Activated T-helper 1 cell treated with Interleukin-2 at 50 U/mL for 16 hours (primary cell): ENCODE measurements around the gene CDV3.

ENCODE experiments used
- DNase-seq: peaks from one replicate; pipeline ENCODE4 v3.0.0-alpha.2; 2020; ENCODE audit warnings: low read depth

The CDV3 gene

GRCh38 chr3:133568294-133569014 lies 5.0 kb upstream of the CDV3 start:
- DNase-seq = no peak

GRCh38 chr3:133570139-133570936 lies 3.1 kb upstream of the CDV3 start:
- DNase-seq = no peak

GRCh38 chr3:133570937-133571320 lies 2.6 kb upstream of the CDV3 start:
- DNase-seq = no peak

DNA sequence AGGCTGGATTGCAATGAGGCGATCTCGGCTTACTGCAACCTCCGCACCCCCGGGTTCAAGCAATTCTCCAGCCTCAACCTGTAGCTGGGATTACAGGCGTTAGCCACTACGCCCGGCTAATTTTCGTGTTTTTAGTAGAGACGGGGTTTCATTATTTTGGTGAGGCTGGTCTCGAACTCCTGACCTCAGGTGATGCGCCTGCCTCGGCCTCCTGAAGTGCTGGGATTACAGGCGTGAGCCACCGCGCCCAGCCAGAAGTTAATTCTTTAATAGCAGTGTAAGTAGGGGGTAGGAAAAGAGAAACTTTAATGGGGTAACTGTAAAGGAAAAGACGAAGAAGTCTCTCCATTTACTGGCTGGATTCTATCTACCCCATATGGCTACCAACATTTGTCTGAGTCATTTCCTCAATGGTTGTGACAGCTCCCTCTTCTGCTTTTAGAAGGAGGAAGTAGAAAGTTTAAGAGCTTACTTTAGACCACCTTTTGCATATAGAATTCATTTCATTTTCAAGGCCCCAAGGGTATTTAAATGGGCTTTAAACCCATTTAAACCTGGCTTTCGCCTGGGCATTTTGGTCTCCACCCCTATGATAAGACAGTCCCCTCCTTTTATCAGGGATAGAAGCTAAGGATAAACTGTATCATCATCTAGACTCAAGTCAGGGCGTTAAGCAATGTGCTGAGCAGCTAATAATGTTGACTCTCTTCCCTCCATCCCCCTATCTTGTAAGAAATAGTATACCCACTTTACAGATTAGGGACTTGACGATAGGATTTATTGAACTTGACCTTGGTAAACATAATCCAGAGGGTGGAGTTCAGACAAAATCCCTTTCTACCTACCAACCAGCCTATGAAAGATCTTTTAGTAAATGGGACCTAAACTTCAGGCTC lies 1.1 kb upstream of the CDV3 start:
- no peak for DNase-seq

GRCh38 chr3:133573054-133573628 lies 345 bp upstream of the CDV3 start:
- DNase-seq = peak; percentile 99

GRCh38 chr3:133574260-133574881 lies 885 bp downstream of the CDV3 start:
- DNase-seq = peak; percentile 55

DNA sequence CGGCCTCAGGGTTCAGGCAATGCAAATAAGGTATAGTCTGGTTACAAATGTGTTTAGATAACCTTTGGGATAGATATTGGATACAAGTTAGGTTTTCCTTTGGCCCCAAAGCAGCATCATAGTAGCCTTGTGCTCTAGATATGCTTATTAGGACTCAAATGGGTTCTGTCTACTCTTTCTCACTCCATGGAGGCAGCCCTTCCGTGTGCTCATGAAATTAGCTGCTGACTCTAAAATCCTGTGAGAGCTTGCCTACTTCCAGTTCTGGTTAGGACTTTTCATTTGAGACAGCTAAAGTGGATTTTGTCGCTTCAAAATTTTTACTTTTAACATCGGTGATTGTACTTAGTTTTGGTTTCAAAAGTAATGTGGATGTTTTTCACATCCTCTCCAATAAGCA lies 1.6 kb downstream of the CDV3 start:
- no peak for DNase-seq

GRCh38 chr3:133576169-133576568 lies 2.7 kb downstream of the CDV3 start:
- no peak for DNase-seq

DNA sequence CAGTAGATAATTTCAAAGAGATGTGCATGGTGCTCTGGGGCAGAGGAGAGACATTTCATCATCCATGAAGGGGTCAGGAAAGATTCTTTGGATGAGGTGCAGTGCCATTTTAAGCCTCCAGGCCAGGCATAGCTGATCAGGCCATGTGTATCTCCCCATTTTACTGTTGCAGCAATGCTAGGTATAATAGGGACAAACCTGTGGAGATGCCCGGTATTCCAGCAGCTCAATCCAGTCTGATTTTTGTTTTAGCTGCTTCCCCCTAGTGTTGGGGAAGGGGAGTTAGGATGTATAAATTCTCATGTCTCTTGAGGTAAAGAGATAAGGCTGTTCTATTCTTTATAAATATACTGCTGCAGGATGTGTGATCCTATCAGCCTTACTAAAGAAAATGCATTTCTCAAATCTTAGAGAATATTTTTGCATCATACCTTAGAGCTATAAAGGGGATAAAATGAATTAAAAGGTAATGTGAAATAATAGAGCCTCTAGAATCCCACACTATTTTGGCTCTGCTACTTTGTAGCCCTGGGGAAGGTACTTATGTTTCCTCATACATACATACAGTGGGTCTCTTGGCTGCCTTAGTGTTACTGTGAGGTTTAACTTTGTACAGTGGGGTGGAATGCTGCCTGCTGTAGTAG lies 5.2 kb downstream of the CDV3 start:
- DNase-seq = no peak

- no peak for DNase-seq
These were observed 9.9 kb downstream of the CDV3 start for GRCh38 chr3:133583396-133583795.

DNA sequence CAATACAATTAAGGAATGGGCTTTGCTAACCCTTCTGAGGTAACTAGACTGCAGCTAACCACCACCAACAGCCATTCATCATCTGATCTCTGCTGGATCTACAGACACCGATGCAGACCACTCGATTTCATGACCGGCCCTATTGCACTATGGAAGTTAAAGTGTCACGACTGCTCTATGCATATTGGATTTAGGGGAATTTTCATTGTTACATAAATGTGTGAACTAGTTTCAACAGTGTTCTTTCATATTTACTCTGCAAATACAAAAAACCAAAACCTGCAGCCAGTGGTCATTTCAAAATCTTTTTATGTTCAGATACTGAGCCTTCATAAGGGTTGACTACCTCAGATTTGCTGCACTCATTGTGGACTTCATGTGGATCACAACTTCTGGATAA lies 14.5 kb downstream of the CDV3 start:
- DNase-seq = no peak

- DNase-seq = no peak
These were observed 15.4 kb downstream of the CDV3 start for GRCh38 chr3:133588784-133589465.

GRCh38 chr3:133589503-133589902 lies 16.0 kb downstream of the CDV3 start:
- DNase-seq = no peak

- DNase-seq = no peak
These were observed 17.8 kb downstream of the CDV3 start for GRCh38 chr3:133591271-133591742.

GRCh38 chr3:133592843-133593242 lies 19.4 kb downstream of the CDV3 start:
- DNase-seq = no peak

DNA sequence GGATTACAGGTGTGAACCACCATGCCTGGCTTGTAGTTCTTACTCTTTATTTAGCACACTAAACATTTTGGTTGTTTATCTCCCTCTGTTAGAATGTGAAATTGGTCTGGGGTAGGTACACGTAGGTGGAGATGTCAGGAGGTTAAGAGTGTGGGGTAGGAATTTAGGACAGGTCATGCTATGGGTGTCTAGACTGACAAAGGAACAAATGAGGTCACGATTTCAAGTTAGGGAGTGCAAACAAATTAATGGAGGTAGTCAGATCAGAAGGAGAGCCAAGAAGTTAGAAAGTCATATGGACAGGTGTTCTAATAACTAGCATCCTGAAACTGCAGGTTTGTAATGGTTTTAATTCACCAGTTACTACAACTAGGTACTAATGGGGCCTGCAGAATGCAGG lies 19.8 kb downstream of the CDV3 start:
- no peak for DNase-seq

- no peak for DNase-seq
These were observed 21.9 kb downstream of the CDV3 start for GRCh38 chr3:133595341-133595740.

DNA sequence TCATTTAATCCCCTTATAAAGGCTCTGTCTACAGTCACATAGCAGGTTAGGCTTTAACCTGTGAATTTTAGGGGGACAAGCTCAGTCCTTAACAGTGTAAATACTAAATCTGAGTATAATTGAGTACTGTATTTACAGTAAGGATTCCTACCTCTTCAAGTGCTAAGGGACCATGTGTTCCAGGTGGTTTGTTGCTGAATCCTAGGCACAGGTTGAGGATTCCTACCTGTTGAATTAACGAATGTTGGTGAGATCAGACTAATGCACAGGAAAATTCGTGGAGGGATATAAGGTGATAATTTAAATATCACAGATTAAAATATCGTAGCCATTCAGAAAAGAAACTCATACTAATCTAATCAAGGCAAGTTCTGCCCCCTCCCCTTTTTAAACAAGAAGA lies 24.9 kb downstream of the CDV3 start:
- DNase-seq = no peak

GRCh38 chr3:133599280-133599679 lies 25.8 kb downstream of the CDV3 start:
- DNase-seq = no peak

DNA sequence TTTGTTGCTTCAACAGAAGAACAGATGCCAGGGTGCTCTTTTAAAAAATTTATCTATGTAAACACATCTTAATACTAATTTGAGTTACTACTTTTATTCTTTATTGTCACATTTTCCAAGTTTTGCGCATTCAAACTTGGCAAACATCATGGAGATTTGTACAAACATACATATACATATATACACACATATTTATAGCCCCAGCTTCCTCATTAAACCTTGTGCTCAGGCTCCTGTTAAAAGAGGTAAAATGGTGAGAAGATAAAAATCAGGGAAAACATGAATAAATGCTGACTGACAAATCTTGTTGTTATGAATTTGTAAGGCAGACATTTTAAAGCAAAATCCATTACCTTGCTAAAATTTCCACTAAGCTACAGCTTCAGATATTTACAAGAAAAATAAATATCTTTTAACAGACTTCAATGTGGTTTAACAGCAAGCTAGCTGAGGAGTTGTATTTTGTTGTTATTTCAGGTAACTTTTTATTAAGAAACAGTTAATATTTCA lies 27.1 kb downstream of the CDV3 start:
- DNase-seq = no peak
